SIG-M5 treated with dmso at 0.1 percent for 504 hours (cell line): Measurements from ENCODE around the gene ACACB.
A peak's percentile ranks its signal among the peaks of the same experiment; 100 is the strongest.
"Not testable (repeated sequence)": the region's sequence is repeated elsewhere in the genome, so short reads cannot be mapped to it uniquely, and the experiment has no call there.

Experiments
- DNase-seq: peaks from one replicate; lab custom pipeline; 2025; ENCODE audit not compliant: unreplicated experiment; lab: John Stamatoyannopoulos, UW

The ACACB gene

GRCh38 chr12:109139360-109139759, 23.0 kb downstream of the ACACB start:
- DNase-seq: no peak

- no peak for DNase-seq
Measured at GRCh38 chr12:109139791-109140190, 23.4 kb downstream of the ACACB start.

GRCh38 chr12:109140560-109140959, 24.2 kb downstream of the ACACB start:
- DNase-seq: no peak

GRCh38 chr12:109144224-109144623, 27.8 kb downstream of the ACACB start:
- no peak for DNase-seq

- not testable (repeated sequence) for DNase-seq
Measured at GRCh38 chr12:109147126-109147525, 30.7 kb downstream of the ACACB start.

- DNase-seq: no peak
Measured at GRCh38 chr12:109147954-109148353, 31.6 kb downstream of the ACACB start.

- no peak for DNase-seq
Measured at GRCh38 chr12:109150124-109150640, 33.8 kb downstream of the ACACB start.

- no peak for DNase-seq
Measured at GRCh38 chr12:109151457-109151856, 35.1 kb downstream of the ACACB start.

GRCh38 chr12:109153821-109154441, 37.5 kb downstream of the ACACB start:
- no peak for DNase-seq

- peak; percentile 91 for DNase-seq
Measured at GRCh38 chr12:109154451-109155438, 38.4 kb downstream of the ACACB start.

- no peak for DNase-seq
Measured at GRCh38 chr12:109156036-109156435, 39.6 kb downstream of the ACACB start.

GRCh38 chr12:109156586-109156985, 40.2 kb downstream of the ACACB start:
- no peak for DNase-seq

GRCh38 chr12:109157986-109158385, 41.6 kb downstream of the ACACB start:
- DNase-seq: no peak

GRCh38 chr12:109160433-109160832, 44.0 kb downstream of the ACACB start:
- DNase-seq: no peak

GRCh38 chr12:109160873-109161272, 44.5 kb downstream of the ACACB start:
- DNase-seq: no peak

- DNase-seq: no peak
Measured at GRCh38 chr12:109162551-109162950, 46.2 kb downstream of the ACACB start.

- DNase-seq: no peak
Measured at GRCh38 chr12:109163167-109163566, 46.8 kb downstream of the ACACB start.

- no peak for DNase-seq
Measured at GRCh38 chr12:109165599-109165998, 49.2 kb downstream of the ACACB start.

GRCh38 chr12:109166371-109166770, 50.0 kb downstream of the ACACB start:
- no peak for DNase-seq

GRCh38 chr12:109167781-109168180, 51.4 kb downstream of the ACACB start:
- DNase-seq: no peak

- DNase-seq: no peak
Measured at GRCh38 chr12:109169262-109169661, 52.9 kb downstream of the ACACB start.

- DNase-seq: no peak
Measured at GRCh38 chr12:109169686-109170085, 53.3 kb downstream of the ACACB start.
